HG02852 (cell line): ENCODE results near the gene TRIM33.

Experiments used
- ATAC-seq: cut with Tn5 transposase; IDR thresholded peaks from one replicate; pipeline ENCODE4 v1.9.1; 2021; ENCODE audit warnings: mild to moderate bottlenecking, moderate library complexity; ENCODE audit not compliant: unreplicated experiment

Gene TRIM33

DNA sequence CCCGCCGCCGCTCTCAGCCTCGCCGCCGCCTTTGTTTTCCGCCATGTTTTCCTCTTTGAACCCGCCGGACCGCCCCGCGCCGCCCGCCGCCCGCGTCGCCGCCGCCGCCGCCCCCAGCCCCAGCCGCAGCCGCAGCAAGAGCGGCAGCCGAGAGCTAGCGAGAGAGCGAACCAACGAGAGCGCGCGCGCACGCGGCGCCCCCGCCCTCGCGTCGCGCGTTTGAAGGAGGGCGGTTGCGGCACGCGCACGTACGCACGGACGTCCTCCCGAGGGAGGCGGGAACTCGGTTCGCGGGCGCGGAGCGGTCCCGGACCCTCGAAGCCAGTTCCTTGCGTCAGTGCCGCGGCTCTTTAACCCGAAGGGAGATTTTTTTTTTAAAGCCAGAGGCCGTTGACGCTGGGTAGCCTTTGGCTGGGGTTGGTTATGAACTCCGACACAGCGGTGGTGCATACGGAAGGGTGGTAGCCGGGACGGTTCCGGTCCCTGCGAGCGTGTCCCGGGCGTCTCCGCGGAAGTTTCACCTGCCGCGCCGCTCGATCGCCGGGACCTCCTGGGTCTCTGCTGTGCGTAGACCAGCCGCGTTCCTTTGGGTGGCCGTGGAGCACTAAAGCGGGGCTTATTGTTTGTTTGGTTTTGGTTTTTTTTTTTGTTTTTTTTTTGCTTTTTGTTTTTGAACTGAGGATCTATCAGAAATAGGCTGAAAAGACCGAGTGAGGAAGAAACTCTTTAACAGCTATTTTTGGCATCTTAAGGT lies at the start of gene TRIM33:
Gene TRIM33, minus strand, starts transcription at position 172 of the 754 bp plus-strand sequence. Its CDS starts 127 bp downstream, at position 45.
- peak; percentile 78 for ATAC-seq

DNA sequence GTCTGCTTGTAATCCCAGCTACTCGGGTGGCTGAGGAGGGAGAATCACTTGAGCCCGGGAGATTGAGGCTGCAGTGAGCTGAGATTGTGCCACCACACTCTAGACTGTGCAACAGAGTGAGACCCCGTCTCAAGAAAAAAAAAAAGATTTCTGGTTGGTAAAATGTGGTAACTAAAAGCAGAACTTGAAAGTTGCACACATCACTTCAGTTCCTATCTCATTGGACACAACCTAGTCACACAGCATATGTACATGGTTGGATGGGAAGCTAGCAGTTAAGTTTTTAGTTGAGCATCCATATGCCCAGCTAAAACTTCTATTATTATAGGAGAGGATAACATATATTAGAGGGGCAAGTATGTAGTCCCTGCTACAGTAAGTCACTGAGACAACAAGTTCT lies 48.4 kb upstream of the TRIM33 start:
- ATAC-seq: peak; percentile 65

DNA sequence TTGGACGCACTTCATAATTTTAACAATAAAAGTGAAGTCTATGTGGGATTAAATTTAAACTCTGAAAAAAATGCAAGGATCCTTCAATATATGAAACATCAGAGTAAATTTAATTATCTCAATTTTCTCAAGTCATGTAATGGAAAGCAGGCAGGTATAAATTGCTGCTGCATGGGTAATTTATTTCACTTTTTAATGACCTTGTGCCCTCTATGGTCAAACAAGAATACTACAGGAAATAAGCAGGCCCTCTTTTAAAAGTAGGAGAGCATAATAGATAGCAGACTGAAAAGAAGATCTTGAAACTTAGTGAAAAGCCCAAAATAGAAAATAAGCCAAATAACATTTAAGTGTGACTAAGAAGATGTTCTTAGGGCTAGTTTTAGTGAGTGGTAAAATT lies 47.5 kb upstream of the TRIM33 start:
- no peak for ATAC-seq

DNA sequence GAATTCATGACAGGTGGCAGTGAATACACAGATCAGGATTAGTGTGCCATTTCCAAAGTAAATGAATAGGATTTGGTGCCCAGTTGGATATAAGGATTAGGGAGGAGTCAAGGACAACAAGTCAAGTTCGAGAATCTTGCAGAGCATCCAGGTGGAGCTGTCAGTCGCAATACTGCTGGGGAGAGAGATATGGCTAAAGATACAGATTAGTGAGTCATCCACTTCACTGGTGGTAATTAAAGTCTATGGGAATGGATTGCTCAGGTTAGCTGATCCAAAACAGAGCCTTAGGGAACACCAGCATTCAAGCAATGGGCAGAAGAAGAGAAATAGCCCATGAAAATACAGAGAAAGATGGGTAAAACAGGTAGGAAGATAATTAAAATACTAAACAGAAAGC lies 43.6 kb upstream of the TRIM33 start:
- ATAC-seq: no peak

GRCh38 chr1:114552106-114552639 lies 41.2 kb upstream of the TRIM33 start:
- ATAC-seq: no peak

DNA sequence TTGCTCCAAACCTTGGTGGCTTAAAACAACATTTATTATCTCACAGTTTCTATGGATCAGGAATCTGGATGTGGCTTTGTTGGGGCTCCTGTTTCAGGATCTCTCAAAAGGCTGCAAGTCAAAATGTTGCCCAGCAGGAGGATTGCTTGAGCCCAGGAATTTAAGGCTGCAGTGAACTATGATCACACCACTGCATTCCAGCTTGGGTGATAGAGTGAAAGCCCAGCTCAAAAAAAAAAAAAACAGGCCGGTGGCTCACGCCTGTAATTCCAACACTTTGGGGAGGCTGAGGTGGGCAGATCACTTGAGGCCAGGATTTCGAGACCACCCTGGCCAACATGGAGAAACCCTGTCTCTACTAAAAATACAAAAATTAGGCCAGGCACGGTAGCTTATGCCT lies 40.4 kb upstream of the TRIM33 start:
- no peak for ATAC-seq

- no peak for ATAC-seq
Measured at GRCh38 chr1:114550336-114550735, 39.3 kb upstream of the TRIM33 start.

DNA sequence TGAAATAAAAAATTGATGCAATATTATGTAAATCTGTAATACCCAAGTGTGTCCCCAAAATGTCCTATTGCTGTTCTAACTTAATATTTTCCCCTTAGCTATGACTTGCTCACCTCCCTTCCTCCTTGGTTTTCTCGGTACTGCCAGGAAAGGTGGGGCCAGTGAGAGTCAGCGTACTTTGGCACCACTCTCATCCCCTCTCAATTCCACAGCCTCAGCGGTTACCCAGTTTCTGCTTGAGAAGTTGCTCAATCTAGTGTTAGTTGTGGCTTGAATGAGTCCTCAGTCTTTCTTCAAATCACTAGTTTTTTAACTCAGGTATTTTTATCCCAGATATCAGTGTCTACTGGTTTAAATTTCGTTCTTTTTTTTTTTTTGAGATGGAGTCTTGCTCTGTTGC lies 38.1 kb upstream of the TRIM33 start:
- ATAC-seq: no peak

DNA sequence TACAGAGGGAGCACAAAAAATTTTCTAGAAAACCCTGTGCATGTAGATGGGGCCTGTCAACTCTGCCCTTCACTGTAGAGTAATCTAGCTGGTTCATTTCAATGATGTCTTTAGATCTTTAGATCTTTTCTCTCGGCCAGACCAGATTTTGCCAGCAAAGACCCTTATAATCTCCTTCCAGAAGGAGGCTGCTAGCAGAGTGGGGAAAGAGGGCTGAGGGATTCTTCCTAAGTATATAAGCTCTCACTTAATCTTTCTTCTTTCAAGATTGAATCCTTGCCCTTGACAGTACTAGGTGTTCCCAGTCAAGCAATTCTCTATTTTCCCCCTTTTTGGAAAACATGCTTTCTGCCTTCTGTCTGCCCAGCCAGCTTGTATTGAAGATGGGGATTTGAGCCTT lies 36.1 kb upstream of the TRIM33 start:
- ATAC-seq: no peak

DNA sequence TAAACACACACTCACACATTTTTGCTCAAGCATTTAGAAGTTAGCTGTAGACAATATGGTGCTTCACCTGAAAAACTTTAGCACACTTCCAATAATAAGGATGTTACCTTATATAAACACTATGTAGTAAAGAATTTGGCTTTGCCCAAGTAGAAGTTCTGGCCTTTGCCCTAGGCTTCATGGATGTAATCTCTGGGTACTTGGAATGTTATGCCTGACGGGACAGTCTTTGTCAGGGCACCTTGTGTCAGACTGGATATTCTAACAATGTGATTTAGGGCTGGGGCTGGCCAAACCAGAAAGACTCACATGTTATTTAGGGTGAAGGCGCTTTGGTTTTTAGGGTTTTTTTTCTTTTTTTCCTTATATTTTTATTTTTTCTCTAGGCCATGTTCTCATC lies 34.8 kb upstream of the TRIM33 start:
- ATAC-seq: no peak

- no peak for ATAC-seq
Measured at GRCh38 chr1:114545315-114545714, 34.3 kb upstream of the TRIM33 start.

GRCh38 chr1:114540821-114541220 lies 29.8 kb upstream of the TRIM33 start:
- no peak for ATAC-seq

- ATAC-seq: no peak
Measured at GRCh38 chr1:114540272-114540671, 29.3 kb upstream of the TRIM33 start.

GRCh38 chr1:114536043-114536442 lies 25.0 kb upstream of the TRIM33 start:
- ATAC-seq: no peak

DNA sequence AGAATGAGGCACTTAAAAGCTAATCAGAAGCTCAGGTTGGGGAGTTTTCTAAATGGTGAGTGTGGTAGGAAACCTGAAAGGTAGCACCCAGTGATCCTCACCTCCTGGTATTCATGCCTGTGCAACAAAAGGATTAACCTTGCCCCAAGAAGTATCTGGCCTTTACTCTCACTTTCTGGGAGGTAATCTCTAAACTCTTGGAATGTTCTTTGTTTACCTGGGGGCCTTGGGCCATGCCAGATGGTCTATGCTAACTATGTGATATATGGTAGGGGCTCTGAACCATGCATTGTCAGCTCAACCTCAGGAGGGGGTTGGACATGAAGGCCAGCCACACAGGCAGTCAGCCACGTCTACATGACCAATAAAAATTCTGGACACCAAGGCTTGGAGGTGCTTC lies 24.4 kb upstream of the TRIM33 start:
- no peak for ATAC-seq

GRCh38 chr1:114531094-114531493 lies 20.1 kb upstream of the TRIM33 start:
- ATAC-seq: no peak

DNA sequence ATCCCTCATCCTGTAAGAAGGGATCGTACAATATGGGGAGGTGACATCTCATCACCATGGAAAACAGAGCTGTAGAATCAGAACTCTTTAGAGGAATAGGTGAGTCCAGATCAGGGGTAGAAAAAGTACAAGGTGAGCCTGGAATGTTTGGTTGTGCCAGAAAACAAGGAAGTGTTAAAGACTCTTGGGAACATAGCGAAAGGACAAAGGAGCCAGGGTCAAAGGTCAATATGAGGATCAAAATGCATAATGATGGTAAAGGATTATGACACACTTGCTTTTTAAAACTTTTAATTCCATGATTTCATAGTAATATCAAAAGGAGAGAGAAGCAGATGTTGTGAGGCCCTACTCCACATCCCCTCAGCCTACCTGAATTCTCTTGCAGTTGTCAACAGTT lies 19.2 kb upstream of the TRIM33 start:
- no peak for ATAC-seq

- ATAC-seq: no peak
Measured at GRCh38 chr1:114524944-114525343, 13.9 kb upstream of the TRIM33 start.

DNA sequence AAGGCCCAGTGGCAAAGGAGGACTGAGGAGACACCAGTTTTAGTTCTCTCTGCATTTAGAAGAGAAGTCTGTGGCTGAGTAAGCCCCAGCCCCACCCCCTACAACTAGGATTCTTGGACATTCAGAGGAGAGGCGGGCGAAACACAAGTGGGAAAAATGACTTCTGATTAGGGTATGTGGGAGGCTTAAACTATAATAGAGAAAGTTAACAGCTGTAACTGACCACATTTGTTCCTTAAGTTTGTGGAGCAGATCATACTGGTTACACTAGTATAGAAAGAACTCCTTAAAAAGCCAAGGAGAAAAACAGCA lies 11.2 kb upstream of the TRIM33 start:
- ATAC-seq: no peak

DNA sequence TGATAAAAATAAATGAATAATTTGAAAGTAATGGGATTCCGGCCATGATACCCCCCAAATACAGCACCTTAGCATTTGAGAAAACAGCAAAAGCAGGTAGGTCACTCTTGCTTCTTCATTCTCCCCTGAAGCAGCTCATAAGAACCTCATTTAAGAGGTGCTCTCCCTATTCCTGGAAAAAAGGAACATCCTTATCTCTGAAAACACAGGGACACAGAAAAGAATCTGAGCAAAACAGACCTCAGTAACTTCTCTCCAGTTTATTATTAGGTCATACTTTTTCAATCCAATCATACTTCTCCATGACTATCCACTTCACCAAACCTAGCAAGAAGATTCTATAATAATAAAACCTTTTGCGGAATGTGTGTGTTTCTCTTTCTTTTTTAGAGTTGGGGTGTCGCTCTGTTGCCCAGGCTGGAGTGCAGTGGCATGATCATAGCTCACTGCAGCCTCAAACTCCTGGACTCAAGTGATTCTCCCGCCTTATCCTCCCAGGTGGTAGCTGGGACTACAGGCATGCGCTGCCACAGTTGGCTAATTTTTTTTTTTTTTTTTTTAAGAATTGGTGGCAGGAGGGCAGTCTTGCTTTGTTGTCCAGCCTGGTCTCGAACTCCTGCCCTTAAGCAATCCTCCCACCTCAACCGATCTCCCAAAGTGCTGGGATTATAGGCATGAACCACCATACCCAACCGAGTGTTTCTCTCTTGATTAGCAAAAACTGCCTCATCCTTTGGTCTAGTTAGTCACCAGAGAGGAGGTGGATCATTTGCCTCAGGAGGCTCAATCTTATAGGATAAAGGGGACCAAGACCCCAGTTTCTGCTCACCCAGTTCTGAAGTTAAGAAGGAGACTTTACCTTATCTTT lies 10.6 kb upstream of the TRIM33 start:
- no peak for ATAC-seq

DNA sequence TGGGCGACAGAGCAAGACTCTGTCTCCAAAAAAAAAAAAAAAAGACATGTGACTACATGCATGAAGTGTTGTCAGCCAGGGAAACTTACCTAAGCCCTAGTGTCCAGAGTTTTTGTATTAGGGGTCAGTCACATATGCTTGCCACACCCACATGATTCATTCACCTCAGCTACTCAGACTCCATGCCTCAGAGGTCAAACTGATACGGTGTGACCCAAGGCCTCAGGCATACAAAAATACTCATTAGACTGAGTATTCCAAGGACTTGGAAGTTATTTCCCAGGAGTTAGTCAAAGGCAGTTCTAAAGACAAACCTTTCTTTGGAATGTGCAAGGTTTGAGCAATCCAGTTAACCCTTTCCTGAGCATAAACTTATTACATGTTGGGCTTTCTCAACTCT lies 6.3 kb upstream of the TRIM33 start:
- no peak for ATAC-seq
